Measurements from ENCODE around the gene BANF2. TPM values are rescaled to one million over a fixed set of nuclear protein-coding genes. Genes with fewer than 3 reads are reported as not detected.

Gene BANF2
- total and polyA plus RNA-seq, 12 donors, result not detected

DNA sequence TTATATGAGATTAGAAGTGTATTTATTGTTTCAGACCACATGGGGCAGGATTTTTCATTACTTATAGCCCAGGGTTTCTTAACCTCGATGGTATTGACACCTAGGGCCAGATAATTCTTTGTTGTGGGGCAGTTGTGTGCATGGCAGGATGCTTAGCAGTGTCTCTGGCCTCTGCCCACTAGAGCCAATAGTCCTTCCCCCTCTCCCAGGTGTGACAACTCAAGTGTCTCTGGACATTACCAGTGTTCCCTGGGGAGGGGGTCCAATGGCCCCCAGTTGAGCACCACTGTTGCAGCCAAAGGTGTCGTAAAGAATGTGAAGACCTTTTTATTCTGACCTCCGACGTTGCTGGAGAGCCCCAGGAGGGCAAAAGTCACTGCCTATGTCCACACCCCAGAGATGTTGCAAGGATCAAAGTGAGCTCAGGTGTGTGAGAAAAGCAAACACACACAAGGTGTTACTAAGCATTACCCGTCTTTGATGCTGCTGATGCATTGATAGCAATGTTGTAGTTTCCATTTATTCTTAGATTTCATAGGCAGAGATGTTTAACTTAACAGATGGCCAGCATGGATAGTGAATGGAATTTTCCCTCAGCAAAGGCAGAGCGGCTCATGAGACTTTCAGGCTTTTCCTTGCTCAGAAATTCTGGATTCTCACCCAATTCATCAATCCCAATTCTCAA, 22.2 kb downstream of the BANF2 start:
- intact Hi-C loops (cut with DNase I), result no loop called here
- TF ChIP-seq, protein P1, sequence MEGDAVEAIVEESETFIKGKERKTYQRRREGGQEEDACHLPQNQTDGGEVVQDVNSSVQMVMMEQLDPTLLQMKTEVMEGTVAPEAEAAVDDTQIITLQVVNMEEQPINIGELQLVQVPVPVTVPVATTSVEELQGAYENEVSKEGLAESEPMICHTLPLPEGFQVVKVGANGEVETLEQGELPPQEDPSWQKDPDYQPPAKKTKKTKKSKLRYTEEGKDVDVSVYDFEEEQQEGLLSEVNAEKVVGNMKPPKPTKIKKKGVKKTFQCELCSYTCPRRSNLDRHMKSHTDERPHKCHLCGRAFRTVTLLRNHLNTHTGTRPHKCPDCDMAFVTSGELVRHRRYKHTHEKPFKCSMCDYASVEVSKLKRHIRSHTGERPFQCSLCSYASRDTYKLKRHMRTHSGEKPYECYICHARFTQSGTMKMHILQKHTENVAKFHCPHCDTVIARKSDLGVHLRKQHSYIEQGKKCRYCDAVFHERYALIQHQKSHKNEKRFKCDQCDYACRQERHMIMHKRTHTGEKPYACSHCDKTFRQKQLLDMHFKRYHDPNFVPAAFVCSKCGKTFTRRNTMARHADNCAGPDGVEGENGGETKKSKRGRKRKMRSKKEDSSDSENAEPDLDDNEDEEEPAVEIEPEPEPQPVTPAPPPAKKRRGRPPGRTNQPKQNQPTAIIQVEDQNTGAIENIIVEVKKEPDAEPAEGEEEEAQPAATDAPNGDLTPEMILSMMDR (IDR thresholded peaks at IDR 0.05), result peak in 1 of 9 donors; percentile 8
- H3K27me3 ChIP-seq, result peaks cover 0 to 10% (median 0%) of the 10 kb centered on the region in 7 donors
- 55 to 59% methylated on average over 6 of the region's 6 CpGs for WGBS, 2 donors
- H3K27ac ChIP-seq, result no peak overlapping the region
- no peak overlapping the region for H3K4me3 ChIP-seq
- H3K4me1 ChIP-seq, result no peaks in the 10 kb centered on the region
- ATAC-seq, result no peak
- no peaks in the 10 kb centered on the region for H3K9me3 ChIP-seq
- H3K36me3 ChIP-seq, result no peaks in the 10 kb centered on the region
- no peak for DNase-seq

GRCh38 chr20:17722493-17723300, 22.9 kb downstream of the BANF2 start:
- no peaks in the 10 kb centered on the region for H3K4me1 ChIP-seq
- no peaks in the 10 kb centered on the region for H3K36me3 ChIP-seq
- 86% methylated on average over 14 of the region's 14 CpGs for WGBS, 2 donors
- no peak for DNase-seq
- no peaks in the 10 kb centered on the region for H3K9me3 ChIP-seq
- no peak overlapping the region for H3K27ac ChIP-seq
- ATAC-seq, result no peak
- no peak overlapping the region for H3K4me3 ChIP-seq
- TF ChIP-seq, protein P1 (IDR thresholded peaks at IDR 0.05), result no peak
- H3K27me3 ChIP-seq, result peaks cover 0 to 10% (median 0%) of the 10 kb centered on the region in 7 donors
- intact Hi-C loops (cut with DNase I), result no loop called here

- intact Hi-C loops (cut with DNase I), result no loop called here
Measured at GRCh38 chr20:17723301-17723691, 23.5 kb downstream of the BANF2 start.

More at GRCh38 chr20:17723301-17723691, 23.5 kb downstream of the BANF2 start:
- peaks cover 0 to 10% (median 0%) of the 10 kb centered on the region in 7 donors for H3K27me3 ChIP-seq
- WGBS, 2 donors, result 93 to 95% methylated on average over 5 of the region's 5 CpGs
- DNase-seq, result no peak
- no peak overlapping the region for H3K27ac ChIP-seq
- no peaks in the 10 kb centered on the region for H3K9me3 ChIP-seq
- H3K36me3 ChIP-seq, result no peaks in the 10 kb centered on the region
- TF ChIP-seq, protein P1 (IDR thresholded peaks at IDR 0.05), result no peak
- no peaks in the 10 kb centered on the region for H3K4me1 ChIP-seq
- H3K4me3 ChIP-seq, result no peak overlapping the region
- ATAC-seq, result no peak
